COLO829 (cell line): ENCODE results near the gene HHIPL1.

Experiments
- DNase-seq: peaks from one replicate; pipeline ENCODE4 v3.0.0; 2012; ENCODE audit warnings: low spot score

Gene HHIPL1

DNA sequence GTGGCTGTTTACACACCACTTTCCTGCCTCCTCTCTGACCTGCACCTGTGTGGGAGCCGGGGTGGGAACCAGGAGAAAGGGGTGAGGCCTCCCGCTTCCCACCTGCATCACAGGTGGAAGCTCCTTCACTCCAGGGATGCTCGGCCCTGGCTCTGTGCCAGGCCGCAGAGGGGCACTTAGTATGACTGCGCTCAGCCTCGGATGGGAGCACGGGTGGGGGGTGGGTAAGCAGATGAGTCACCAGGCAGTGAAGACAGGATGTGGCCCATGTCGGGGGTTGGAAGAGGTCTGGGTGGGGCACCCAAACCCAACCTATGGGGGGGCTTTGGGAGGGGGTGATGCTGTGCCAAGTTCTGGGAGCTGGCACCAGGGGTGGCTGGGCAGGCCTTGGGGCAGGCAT lies 31.7 kb downstream of the HHIPL1 start:
- DNase-seq: no peak

DNA sequence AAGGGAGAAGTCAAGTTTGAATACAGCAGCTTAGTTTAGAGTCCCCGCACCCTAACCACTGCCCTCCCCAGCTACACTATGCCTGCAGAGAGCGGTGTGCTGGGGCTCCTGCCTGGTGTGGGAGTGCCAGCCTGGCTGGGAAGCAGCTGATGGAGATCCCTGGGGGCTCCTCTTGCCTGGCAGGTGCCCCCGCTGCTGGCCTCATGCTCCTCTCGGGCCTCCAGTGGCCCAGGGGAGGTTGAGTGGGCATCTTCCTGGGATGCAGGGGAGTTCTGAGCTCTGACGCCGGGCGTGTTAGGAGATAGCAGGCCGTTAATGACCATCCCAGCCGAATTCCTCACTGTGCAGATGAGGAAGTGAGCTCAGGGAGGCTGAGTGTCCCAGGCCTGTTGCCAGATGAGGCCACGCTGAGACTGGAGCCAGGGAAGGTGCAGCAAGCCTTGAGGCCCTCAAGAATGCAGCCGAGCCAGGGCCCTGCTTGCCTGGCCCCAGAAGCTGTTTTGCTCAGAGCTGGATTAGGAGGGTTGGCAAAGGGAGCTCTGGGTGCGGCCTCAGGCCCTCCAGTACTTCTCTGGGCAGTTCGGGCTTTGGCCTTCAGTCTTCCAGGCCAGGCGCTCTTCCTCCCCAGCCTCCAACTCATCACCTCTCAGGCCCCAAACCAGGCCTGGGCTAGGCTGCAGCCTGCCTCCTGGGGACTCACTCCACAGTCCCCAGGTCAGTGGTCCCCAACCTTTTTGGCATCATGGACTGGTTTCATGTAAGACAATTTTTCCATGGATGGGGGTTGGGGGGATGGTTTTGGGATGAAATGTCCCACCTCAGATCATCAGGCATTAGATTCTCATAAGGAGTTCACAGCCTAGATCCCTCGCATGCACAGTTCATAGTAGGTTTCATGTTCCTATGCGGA lies 32.6 kb downstream of the HHIPL1 start:
- DNase-seq: no peak

DNA sequence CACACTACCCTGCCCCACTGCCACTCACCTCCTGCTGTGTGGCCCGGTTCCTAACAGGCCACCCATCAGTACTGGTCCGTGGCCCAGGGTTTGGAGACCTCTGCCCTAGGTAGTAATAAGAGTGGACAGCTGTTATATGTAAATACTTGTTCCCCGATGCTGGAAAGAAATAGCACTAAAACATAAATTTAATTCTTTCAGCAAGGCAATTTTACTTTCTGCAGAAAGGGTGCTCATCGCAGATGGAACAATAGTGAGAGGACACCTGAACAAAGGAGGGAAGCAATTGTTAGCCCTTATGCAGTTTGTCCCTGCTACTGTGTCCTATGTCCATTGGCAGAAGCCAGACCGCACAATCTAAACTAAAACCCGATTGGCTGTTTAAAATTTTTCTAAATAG lies 33.3 kb downstream of the HHIPL1 start:
- no peak for DNase-seq

DNA sequence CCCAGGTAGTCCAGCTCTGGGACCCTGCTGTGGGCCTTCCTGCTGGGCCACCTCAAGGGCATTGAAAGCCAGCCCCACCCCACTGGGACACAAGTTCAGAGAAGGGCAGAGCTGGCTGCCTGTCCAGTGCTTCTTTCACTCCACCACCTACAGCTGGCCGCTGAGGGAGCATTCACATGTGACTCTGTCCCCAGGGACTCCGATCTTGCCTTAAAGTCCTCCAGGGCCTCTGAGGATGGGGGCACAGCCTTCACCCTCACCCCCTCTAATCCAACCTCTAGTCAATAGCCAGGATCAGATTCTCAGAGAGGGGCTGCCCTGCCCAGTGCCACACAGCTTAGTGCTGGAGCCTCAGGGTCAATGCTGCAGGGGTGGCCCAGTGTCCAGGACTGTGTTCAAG lies 34.2 kb downstream of the HHIPL1 start:
- no peak for DNase-seq

DNA sequence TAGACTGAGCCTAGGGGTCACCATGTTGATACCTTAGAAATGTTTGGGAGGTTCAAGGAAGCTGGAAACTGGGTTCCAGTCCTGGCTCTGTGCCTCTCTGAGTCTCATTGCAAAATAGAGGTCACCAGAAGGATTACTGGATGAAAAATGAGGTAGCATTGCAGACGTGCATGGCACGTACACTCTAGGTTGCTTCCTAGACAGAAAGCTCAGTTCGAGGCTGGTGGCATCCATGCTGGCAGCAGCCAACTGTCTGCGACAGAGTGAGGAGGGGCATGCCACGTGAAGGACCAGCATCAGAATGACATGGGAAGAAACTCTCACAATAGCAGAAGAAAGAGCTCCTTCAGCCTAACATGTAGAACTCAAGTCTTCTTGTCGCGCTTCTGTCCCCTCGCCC lies 34.6 kb downstream of the HHIPL1 start:
- no peak for DNase-seq

DNA sequence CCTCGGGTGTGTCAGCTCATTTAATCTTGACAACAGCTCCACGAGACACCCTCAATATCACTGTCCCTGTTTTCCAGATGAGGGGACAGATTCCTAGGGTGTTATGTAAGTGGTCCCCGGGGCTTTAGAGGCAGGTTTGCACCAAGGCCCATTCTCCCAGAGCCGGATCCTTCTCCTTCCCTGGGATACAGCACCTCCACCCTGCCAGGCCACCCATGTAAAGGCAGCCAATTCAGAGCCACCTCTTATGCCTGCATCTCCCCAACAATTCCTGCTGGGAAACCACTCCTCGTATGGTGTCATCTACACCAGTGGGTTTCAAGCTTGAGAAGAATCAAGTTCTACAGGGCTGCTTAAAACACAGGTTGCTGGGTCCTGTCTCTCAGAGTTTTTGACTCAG lies 35.1 kb downstream of the HHIPL1 start:
- DNase-seq: no peak

DNA sequence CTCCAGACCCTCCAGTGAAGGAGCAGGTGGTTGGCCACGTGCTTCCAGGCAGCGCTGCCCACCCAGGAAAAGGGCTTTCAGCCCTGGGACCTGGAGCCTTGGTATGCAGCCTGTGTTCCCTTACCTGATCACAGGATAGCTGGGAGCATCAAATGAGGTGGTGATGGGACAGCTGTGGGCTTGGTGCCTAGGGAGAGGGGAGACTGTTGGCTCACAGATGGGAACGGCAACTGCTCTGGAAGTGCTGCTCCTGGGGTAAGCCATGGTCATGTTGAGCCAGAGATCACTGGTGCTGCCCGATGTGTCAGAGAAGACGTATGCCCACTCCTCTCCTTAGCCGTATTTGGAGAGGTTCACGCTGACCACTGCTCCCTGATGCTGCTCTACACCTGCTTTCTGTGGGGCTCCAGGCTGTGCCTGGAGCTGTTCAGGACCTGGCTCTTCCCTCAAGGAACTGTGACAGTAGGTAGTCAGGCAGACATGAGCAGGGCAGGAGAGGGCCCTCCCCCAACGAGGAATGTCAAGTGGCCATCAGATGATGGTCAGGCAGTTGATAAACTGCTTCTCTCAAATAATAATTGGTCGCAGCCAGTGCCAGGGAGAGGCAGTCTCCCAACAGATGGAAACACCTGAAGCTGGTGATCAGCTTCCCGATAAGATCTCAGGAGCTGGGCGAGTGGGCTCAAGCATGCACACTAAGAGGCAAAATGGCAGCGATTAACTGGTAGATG lies 36.3 kb downstream of the HHIPL1 start:
- DNase-seq: no peak

DNA sequence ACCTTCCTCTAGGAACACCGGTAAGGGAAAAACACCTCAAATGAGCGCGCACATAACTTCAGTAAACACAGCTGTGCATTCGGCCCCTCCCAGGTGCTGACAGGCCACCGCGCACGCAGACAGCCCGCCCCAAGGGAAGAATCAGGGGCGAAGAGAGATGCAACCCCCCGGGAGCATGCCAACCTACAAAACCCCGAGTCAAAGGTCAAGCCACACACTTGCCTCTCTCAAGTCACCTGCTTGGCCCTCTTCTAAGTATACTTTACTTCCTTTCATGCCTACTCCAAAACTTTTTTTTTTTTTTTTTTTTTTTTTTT lies 36.9 kb downstream of the HHIPL1 start:
- no peak for DNase-seq

DNA sequence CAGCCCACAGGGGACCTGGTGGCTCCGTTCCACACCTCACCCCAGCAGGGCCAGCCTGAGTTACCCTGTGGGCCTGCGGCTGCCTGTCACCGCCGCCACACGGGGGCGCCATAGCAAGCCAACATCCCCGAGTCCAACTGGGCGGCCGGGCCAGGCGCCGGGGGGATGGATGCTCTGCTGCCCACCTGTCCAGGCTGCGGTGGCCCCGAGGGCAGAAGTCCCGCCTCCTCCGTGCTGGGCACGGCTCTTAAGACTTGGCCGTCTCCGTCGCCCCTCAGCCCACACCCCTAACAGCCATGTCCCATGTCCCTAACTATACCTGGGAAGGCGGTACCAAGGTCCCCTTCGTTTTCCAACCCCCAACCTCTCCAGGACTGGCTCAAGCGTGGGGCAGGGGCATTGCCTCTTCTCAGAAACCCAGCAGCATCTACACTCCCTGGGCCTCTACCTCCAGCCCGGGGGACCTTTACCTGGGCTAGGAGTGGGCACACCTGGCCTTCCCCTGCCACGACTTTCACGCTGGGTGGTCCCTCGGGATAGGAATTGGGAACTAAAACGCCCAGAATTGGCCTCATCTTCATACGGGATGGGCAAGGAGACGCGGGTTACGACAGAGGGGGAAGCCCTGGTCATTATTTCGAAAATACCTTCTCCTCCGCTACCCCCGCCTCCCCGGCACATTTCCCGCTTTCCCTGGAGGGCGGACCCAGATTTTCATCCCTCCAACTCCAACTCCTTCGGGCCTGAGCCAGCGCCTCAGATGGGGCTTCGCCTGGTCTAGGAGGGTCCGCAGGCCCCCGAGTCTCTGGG lies 38.1 kb downstream of the HHIPL1 start:
- peak; percentile 79 for DNase-seq

DNA sequence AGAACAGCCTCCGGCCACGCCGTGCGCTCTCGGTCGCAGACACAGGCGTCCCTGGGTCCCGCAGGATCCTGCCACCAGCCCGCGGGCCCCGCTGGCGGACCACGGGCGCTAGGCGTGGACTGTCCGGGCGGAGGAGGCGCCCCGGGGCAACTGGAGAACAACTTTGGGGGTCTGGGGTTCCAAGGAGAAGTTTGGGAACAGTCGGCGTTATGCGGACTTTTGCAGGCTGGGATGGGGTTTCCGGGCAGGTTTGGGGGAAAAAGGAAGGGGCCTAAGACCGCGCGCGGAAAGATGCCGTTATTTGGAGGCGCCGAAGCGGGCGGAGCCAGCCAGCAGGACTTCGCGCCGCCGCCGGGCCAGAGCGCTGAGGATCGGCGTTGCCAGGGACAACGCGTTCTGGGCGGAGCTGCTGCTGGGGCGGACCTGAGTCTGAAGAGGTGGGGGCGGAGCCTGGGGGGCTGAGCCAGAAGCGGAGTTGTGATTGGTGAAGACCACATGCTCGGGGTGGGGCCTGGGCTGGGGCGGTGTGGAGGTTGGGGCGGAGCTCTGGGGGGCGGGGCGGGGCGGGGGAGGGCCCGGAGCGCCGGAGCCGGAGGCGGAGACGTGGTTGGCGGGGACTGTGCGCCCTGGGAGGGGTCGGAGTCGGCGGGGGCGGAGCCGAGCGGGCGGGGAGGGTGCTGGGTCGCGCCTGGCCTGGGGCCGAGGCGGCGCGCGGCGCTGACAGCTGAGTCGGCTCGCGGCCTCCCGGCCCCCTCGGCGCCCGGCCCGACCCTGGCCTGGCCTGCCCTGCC lies 38.9 kb downstream of the HHIPL1 start, which contains the start of gene CYP46A1:
Gene CYP46A1, plus strand, starts transcription at position 680 of the 791 bp plus-strand sequence. CDS start 120 bp downstream, outside the sequence.
- peak; percentile 100 for DNase-seq

DNA sequence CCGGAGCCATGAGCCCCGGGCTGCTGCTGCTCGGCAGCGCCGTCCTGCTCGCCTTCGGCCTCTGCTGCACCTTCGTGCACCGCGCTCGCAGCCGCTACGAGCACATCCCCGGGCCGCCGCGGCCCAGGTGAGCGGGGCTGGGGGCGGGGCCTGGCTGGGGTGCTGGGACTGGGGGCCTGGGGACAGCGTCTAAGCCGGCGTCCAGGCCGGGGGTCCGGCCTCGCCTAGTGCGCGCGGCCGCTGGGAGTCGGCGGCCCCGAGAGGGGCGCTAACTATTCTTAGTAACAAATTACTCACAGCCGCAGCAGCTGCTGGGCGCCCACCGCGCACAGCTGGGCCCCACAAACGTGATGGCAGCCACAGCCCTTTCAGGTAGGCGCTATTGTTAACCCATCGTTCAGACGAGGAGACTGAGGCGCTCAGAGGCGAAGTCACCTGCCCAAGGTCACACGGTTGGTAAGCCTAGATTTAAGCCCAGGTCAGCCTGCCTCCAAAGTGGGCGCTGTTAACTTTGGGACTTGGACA lies 39.5 kb downstream of the HHIPL1 start:
- no peak for DNase-seq

DNA sequence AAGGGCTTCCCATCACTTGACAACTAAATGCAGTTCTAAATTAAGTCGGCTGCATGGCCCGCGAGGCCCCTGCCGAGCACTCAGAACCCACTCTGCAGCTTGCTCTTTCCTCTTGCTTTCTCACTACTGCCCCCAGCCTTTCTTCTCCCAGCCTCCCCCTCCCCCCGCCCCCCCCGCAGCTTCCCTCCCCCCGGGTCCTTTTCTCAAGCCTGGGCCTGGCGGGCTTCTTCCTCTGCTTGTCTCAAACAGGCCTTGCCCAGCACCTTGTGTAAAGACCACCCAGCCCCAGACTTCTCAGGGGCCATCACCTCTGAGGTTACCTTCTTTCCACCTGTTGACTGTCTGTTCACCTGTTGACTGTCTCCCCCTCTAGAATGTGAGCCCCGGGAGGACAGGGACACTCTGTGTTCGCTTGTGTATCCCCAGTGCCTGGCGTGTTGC lies 40.2 kb downstream of the HHIPL1 start:
- no peak for DNase-seq

DNA sequence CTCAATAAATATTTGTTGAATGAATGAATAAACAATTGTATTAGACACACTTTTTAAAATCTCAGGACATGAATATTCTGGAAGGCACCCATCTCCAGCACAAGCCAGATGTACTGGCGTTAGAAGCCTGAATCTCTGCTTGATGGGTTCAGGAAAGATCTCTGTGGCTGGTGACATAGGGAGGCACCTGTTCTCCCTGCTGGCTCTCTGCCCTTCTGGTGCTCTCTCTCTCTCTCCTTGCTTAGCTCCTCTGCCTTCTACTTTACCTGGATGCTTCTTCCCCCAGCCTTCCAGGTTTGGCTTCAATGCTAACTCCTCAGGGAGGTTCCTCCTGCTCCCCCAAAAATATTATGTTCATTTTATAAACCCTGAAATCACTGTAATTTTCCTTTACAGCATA lies 40.7 kb downstream of the HHIPL1 start:
- DNase-seq: no peak

DNA sequence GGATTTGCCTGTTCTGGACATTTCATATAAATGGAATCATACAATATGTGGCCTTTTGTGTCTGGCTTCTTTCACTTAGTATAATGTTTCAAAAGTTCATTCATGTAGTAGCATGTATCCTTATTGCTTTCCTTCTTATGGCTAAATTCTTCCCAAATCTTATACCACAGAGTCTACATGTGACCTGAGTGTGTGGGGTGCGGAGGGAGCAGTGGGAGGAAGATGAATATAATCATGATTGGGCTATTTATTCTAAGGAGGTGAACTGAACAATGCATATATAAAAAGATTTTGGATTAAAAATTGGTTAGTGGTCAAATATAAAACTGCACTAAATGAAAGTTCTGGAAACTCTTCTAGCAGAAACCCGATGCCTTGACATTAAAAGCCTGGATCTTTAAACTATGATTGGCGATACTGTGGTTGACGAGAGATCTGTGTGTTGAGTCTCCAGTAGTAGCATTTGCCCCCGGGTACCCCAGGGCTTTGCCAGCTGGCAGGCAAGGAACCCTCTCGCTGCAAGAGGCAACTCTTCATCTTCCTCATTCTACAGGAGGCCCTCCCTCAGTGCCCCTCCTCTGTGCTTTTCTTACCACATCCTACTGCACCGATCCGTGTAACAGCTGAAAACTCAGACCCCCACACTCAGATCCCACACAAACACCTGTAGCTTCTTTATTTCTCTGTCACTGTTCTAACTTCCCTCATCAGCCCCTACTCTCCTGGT lies 41.8 kb downstream of the HHIPL1 start:
- DNase-seq: no peak

DNA sequence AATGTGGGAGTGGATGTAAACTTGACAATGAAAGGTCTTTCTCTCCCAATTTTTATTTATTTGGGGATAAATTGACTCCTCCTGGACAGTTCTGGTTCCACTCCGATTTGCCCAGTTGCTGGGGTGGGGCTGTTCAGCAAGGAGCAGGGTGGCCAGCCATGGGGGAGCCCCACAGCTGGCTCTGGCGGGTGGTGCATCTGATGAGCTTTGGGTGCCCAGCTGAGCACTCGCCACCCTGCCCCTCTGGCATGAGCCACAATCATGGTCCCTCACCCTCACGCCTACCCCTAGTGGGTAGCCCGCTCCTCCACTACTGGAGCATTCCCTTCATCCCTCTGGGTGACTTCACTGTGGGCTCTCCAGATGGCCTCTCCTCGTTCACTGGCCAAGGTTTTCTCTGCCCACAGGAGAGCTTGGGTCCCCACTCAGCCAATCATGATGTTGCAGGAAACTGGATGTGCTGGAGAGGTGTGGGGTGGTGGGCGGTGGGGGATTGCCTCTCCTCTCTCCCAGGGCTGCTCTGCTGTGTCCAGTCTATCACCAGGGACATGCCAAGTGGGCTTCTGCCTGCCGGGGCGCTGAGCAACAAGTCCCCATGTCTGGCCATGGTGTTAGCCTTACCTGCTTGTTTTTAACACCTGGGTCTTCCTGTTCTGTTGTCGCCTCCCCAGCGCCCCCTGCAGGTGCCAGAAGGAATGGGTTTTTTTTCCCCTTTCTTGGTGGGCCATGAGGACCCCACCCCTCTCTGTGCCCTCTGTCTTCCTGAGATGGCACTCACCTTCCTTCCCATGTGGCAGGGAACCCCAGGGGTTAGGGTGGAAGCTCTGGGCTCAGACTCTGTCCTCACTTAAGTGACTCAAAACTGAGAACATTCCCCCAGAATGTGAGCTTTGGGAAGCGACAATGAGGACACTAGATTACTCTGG lies 42.6 kb downstream of the HHIPL1 start:
- no peak for DNase-seq

DNA sequence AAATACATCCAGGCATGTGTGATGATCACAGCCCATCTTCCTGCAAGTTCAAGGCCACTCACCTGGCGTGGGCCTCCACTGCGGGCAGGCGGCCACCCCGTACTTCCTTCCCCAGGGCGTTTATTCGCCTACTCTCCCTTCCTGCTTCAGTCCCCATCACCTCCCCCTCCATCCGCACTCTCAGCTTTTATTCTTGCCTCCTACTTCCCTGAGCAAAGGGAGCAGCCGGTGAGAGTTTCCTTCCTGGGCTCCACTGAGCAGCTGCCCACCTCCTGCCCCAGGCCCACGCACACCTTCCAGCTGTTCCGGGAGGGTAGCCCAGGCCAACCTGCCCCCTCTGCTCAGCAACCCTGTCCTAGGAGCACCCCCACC lies 43.3 kb downstream of the HHIPL1 start:
- DNase-seq: no peak

DNA sequence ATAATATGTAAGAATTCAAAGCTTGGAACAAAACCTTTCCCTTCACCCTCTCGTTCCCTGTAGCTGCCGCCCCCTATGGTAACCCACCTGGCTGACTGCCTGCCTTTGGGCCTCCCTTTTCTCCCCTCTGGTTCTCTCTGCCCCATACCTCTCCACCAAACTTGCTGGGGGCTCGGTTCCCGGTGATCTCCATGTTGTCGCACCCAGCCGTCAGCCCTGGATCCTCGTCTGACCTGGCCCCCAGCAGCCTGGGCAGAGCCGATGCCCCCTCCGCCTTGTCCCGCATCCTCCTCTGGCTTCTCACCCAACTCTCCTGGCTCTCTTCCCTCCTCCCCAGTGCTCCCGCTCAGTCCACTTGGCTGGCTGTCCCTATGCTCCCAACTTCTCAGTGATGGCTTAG lies 43.7 kb downstream of the HHIPL1 start:
- DNase-seq: no peak

DNA sequence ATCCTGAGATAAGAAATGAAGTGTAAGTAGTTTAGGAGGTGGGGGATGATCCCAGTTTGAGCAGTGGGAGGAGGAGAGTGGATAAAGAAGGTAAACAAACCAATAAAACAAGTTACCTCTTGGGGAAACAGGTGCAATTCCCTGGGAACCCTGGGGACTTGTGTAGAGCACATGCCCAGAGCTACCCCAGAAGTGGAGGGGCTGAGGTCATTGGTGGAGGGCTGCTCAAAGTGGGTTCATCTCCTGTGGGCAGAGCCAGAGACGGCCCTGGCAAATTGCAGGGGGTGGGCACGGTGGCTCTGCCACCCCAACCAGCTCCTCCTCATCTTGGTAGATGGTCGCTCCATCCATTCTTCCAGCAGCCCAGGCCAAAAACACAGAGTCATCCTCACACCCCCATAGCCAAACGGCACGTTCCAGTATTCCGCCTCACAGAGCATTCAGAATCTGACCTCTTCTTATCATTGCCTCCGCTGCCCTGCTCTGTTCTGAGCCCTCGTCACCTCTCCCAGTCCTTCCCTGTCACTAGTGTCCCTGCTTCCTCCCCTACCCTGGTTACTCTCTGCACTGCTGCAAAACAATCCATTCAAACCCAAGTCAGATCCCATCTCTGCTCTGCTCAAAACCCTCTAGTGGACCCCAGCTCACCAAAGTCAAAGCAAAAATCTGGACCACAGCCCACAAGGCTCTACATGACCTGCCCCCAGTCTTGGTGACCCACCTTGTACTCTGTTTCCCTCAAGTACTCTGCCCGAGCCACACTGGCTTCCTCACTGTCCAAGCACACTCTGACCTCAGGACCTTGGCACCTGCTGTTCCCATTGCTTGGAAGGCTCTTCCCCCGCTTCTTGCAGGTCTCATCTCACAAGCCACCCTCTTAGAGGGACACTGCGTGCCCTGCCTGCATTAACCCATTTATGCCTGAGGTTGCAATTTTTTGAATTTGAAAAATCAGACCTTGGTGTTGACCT lies 44.6 kb downstream of the HHIPL1 start:
- DNase-seq: no peak

DNA sequence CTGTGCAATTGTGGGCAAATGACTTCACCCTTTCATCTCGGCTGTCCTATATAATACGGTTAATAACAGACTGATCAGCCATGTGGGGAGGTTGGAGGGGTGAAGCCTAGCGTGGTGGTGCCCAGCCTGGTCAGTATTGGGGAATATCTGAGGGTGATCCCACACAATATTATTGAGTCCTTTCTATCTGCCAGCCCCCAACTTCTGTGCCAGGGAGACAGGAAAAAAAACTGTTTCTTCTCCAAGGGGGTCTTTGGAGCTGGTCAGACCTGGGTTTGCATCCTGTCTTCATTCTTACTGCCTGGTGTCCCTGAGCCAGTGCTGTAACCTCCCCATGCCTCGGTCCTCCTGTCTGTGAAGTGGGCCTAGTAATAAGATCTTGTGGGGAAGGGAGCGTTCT lies 45.7 kb downstream of the HHIPL1 start:
- DNase-seq: no peak
